Left renal cortex interstitium (tissue), 4 donors: ENCODE data around the gene ARHGAP29. TPM values are rescaled to one million over a fixed set of nuclear protein-coding genes. Genes with fewer than 3 reads are reported as not detected.
"Not testable (repeated sequence)": the region's sequence is repeated elsewhere in the genome, so short reads cannot be mapped to it uniquely, and the experiment has no call there.

ENCODE experiments used
- DNase-seq, 4 donors: peaks; one replicate each; pipeline ENCODE4 v3.0.0-alpha.2; 2013; ENCODE audit warnings: low read depth in 4 of 4, low spot score in 2 of 4, missing footprints in 1 of 4
- polyA plus RNA-seq, 4 donors: library from polyadenylated mRNA; unstranded; fragments of 120-200 nt; gene quantifications; one replicate each; pipeline ENCODE4 v1.2.1, GENCODE V29; 2013; ENCODE audit not compliant: insufficient read length in 4 of 4

Gene ARHGAP29
- polyA plus RNA-seq, 4 donors, result 69.1 to 90.7 (median 80.4) TPM

- DNase-seq, result no peak
Observed at GRCh38 chr1:94182191-94182590, 55.2 kb downstream of the ARHGAP29 start.

- no peak for DNase-seq
Observed at GRCh38 chr1:94180650-94181049, 56.7 kb downstream of the ARHGAP29 start.

GRCh38 chr1:94178901-94179300 lies 58.5 kb downstream of the ARHGAP29 start:
- no peak for DNase-seq

GRCh38 chr1:94169126-94169525 lies 68.3 kb downstream of the ARHGAP29 start:
- no peak for DNase-seq

DNA sequence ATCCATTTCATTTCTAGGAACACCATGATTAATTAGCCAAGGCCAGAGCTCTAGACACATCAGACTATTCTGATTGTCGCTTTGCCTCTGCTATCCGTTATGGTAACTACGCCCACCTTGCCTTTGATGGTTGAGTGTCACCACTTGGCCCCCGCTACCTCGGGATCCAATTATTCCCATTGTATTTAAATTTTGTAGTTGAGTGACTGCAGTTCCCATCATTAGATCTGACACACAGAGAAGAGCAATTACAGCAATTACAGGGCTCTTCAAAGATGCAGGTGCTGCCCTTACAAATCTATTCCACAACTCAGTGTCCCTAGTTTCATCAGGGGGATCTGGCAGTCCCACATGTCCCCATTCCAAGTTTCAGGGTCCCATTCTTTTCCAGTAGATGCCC lies 71.5 kb downstream of the ARHGAP29 start:
- DNase-seq, result no peak

DNA sequence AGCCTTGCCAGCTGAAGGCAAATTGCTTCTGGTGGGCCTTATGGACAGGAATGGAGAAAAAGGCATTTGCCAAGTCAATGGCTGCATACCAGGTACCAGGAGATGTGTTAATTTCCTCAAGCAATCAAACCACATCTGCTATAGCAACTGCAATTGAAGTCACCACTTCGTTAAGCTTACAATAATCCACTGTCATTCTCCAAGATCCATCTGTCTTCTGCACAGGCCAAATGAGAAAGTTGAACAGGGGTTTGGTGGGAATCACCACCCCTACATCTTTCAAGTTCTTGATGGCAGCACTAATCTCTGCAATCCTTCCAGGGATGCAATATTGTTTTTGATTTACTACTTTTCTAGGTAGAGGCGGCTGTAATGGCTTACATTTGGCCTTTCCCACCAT lies 72.5 kb downstream of the ARHGAP29 start:
- DNase-seq, result not testable (repeated sequence)

- not testable (repeated sequence) for DNase-seq
Observed at GRCh38 chr1:94164121-94164520, 73.3 kb downstream of the ARHGAP29 start.

GRCh38 chr1:94163249-94163648 lies 74.1 kb downstream of the ARHGAP29 start:
- DNase-seq, result not testable (repeated sequence)

DNA sequence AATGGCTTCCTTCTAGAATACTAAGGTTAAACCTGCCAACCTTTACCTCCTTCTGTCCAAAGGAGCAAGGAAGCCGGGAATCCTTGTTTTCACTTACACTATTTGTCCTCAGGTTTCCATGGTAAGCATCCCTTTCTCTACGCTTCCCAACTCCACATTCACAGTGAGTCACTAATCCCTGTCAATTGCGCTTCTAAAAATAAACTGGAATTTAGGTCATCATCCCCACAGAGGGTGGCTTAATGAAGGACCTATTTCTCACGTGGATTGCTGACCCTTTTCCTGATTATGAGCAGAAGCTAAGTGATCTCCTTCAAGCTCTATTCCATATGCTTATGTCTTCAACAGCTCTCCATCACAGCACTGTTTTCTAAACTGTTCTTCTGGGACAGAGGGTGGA lies 76.6 kb downstream of the ARHGAP29 start:
- no peak for DNase-seq

DNA sequence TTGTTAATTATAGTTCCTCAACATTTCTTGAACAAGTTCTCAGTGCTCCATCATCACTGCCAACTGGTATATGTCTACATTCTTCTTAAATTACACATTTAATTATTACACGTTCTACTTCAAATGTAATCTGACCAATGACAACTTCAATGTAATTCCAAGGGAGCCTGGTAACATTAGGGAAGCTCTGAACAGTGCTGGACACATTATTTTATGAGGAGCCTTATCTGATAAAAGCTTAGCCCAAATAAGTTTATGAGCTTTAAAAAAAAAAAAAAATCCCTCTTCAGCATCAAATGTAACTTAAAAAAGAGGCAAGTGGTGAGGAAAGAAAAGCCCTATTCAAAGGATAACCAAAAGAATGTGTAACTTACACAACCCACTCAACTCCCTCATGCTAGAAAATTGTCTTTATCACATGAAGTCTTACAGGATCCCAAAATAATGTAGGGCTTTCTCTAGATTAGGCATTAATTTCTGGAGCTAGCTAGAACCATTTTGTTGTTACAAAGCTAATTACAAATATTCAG lies 81.2 kb downstream of the ARHGAP29 start:
- no peak for DNase-seq

DNA sequence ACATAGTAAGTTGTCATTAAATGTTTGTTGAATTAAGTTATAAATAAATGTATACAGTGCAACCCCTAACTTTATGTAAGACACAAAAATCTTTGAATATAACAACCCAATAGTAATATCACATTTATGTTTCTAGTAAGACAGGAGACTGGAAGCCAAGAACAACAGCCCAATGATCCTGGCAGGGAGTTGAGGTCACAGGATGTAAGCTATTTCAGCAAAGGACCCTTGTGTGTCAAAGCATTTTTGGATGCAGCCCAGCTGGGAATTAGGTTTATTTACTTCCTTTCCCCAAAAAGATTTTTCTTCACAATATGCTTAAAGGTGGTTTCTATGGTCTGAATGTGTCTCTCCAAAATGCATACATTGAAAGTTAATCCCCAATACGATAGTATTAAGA lies 82.4 kb downstream of the ARHGAP29 start:
- peak in 2 of 4 donors; percentile 5 to 16 for DNase-seq

DNA sequence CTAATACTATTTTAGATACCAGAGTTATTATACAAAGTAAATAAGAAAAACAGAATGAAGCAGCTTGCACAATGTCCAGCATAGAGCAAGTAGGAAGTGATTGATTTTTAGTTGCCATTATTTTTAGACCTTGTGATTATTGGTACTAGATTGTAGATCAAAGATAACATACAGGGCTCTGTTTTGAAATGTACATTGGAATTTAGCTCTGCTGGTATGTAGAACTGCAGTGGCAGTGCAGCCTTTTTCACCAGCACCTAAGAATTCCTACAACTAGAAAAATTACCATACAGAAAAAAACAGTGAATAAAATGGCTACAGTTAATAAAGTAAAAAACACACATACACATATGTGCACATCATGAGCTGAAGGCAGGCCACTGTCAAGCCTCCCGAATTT lies 84.3 kb downstream of the ARHGAP29 start:
- DNase-seq, result no peak

DNA sequence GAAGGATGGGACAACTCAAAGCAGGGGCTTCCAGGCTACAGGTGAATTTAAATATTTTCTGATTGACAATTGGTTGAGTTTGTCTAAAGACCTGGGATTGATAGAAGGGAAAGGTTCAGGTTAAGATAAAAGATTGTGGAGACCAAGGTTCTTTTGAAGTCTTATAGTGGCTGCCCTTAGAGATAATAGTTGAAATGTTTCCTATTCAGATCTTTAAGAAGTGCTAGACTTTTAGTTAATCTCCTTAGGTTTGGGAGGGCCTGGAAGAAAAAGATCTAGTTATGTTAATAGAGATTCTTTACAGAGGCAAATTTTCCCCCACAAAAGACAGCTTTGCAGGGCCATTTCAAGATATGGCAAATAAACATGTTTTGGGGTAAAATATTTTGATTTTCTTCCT lies 88.2 kb downstream of the ARHGAP29 start:
- DNase-seq, result not testable (repeated sequence)

DNA sequence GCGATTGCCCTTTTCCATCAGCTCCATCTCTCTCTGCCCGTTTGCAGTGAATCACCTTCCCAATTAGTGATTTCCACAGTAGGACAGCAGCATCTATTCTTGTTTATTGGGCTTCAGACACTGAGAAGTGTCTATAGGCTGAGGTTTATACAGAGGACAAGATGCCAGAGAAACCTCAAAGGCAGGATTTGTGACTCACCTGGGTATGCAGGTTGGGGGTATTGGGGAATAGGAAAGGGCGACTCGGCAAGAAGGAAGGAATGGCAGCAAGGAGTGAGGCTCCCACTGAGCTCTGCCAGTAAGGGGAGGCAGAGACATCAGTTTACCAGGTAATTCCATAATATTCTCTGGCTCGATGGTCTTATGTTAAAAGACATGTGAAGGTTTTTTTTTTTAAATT lies 91.1 kb downstream of the ARHGAP29 start:
- no peak for DNase-seq

DNA sequence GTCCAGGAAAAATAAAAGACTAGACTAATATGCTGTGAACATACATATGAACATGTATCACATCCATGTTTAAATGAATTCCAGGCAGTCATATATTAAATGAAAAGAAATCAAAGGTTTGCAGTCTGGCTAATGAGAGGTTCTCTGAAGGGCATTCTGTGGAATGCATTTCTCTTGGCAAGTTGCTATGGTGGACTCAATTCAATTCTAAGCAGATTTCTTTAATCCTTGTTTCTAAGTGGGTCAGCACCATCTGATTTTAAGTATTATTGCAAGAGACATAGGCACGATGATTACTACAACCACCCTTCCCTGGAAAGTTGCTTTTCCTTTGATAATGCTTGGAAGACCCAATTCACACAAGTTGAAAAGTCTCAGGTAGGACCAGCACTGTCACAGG lies 92.5 kb downstream of the ARHGAP29 start:
- DNase-seq, result no peak

GRCh38 chr1:94143809-94144176 lies 93.6 kb downstream of the ARHGAP29 start:
- DNase-seq, result no peak

GRCh38 chr1:94143173-94143808 lies 94.1 kb downstream of the ARHGAP29 start:
- DNase-seq, result no peak

- no peak for DNase-seq
Observed at GRCh38 chr1:94142583-94142982, 94.8 kb downstream of the ARHGAP29 start.

- DNase-seq, result no peak
Observed at GRCh38 chr1:94142022-94142421, 95.4 kb downstream of the ARHGAP29 start.

GRCh38 chr1:94132111-94132510 lies 105.3 kb downstream of the ARHGAP29 start:
- no peak for DNase-seq

DNA sequence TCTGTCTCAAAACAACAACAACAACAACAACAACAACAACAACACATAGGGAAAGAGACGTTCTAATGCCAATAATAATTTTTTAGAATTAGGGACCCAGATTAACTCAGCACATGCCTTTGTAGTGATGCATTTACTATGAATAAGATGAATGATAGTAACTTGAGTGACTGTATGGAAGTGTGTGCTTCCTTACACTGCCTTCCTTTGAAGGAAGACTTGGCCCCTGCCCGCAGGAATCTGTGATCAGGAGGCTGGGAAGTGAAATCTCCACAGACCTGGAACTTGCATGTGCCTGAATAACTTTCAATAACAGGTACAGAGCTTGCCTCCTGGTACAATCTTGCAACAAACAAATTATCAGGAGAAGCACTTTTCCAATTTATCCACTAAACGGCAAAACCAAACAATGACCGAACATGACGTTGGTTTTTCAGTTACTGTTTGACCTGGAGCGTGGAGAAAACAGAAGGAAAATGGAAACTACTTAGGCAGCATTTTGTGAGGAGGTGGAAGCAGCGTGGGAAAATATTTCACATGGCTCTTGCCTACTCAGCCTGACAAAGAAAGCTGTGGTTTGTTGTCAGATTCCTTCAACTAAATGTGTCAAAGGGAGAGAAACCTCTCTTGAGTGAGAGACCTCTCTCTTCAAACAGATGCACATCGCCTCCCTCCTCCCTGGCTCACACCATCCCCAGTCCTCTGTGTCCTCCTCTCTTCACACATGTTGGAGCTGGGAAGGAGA lies 106.4 kb downstream of the ARHGAP29 start:
- no peak for DNase-seq

DNA sequence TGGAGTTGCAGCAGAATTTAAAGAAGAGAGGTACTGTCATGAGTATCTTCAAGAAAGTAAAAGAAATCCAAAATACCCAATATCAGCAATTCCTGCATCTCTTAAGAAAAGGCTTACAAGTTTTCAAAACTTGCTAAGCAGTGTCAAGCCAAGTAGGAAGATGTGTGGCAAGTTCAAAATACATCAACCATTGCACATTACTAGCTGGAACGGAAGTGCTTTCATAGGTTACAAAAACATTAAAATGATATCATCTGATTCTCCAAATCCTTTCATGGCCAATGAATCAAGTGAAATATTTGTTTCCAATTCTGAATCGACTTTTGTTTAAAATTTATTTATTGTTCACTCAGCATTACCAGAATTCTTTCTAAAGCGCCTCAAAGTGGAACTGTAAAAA lies 110.7 kb downstream of the ARHGAP29 start:
- no peak for DNase-seq
